K562 (cell line): Measurements from ENCODE around the gene VWA3A. TPM values are rescaled to one million over a fixed set of nuclear protein-coding genes. Genes with fewer than 3 reads are reported as not detected.

ENCODE experiments used
- ATAC-seq: fragments of 200-7000 bp; cut with Tn5 transposase; 3 replicates; pipeline ENCODE4 v1.9.1; 2020; ENCODE audit warnings: moderate library complexity
- BruUV-seq: library from RNA; stranded (reverse); fragments of 400-500 nt; replicated peaks from 2 replicates; lab custom pipeline; 2021; lab: Mats Ljungman, UMichigan
- CTCF ChIA-PET: fragments of 300-600 bp; formaldehyde crosslinking; extraction: SDS; loops from one replicate; lab custom pipeline; 2021; ENCODE audit warnings: low intra/inter-chr PET ratio; lab: Yijun Ruan, JAX
- POLR2A ChIA-PET: fragments of 300-600, 350-650 bp; sonication (Branson Sonifier 250); formaldehyde crosslinking; extraction: SDS; loops from one replicate; lab custom pipeline; 2021; ENCODE audit warnings: antibody characterized with exemption, inconsistent platforms; lab: Yijun Ruan, JAX
- DNase-seq, 4 experiments: peaks; one replicate each; pipeline versions ENCODE4 v3.0.0 to v3.0.0-alpha.2; 2011 to 2018; ENCODE audit warnings: low spot score in 3 of 4, mixed read lengths in 3 of 4; ENCODE audit errors: extremely low read depth in 1 of 4
- FAIRE-seq: peaks from 2 replicates; lab custom pipeline; 2011; peaks lifted over from hg19 to GRCh38; lab: Jason Lieb, UNC
- H2AFZ ChIP-seq: 2 replicates; pipeline ENCODE4 v1.6.0; 2011; ENCODE audit warnings: low read depth, low read length, control low read depth, inconsistent platforms
- H3K27ac ChIP-seq: fragments of 200-600 bp; 3 replicates; pipeline ENCODE4 v1.8.0; 2011; ENCODE audit warnings: low read depth, mild to moderate bottlenecking, control low read depth, inconsistent platforms, low read length, moderate library complexity, mixed read lengths; ENCODE audit errors: extremely low read depth
- H3K27me3 ChIP-seq, 2 experiments: fragments of 300-600 bp in 1 of 2; 2 replicates in 1 of 2; 3 replicates in 1 of 2; pipeline versions ENCODE4 v1.6.0 to v1.8.0; 2011; ENCODE audit warnings: inconsistent platforms in 2 of 2, low read length in 2 of 2, mild to moderate bottlenecking in 1 of 2, mixed read lengths in 1 of 2, moderate library complexity in 1 of 2; ENCODE audit not compliant: control insufficient read depth in 2 of 2, insufficient read depth in 2 of 2
- H3K36me3 ChIP-seq: fragments of 300-600 bp; 3 replicates; pipeline ENCODE4 v1.8.0; 2011; ENCODE audit warnings: mild to moderate bottlenecking, low read length, inconsistent platforms; ENCODE audit not compliant: control insufficient read depth, insufficient read depth
- H3K4me1 ChIP-seq, 2 experiments: fragments of 200-600 bp in 1 of 2; replicated peaks in 1 of 2; 2 replicates in 1 of 2; 3 replicates in 1 of 2; pipeline versions ENCODE4 v1.5.1 to v1.8.0; 2011; ENCODE audit warnings: inconsistent platforms in 2 of 2, low read length in 2 of 2, mild to moderate bottlenecking in 1 of 2, mixed read lengths in 1 of 2, moderate library complexity in 1 of 2; ENCODE audit not compliant: control insufficient read depth in 2 of 2, insufficient read depth in 2 of 2
- H3K4me2 ChIP-seq: 2 replicates; pipeline ENCODE4 v1.6.1; 2011; ENCODE audit warnings: low read length, control low read depth, inconsistent platforms, mixed read lengths; ENCODE audit not compliant: insufficient read depth
- H3K4me3 ChIP-seq: fragments of 200-600 bp; sonication (generic), shearing (Covaris generic); 2 replicates; pipeline ENCODE4 v1.5.1; 2016; ENCODE audit warnings: control low read depth, inconsistent platforms
- H3K79me2 ChIP-seq: fragments of 200-600 bp; 3 replicates; pipeline ENCODE4 v1.8.0; 2011; ENCODE audit warnings: low read length, inconsistent platforms; ENCODE audit not compliant: control insufficient read depth, insufficient read depth
- H3K9ac ChIP-seq, 2 experiments: 2 replicates each; pipeline versions ENCODE4 v1.6.0 to v1.6.1; 2011; ENCODE audit warnings: low read depth in 2 of 2, low read length in 2 of 2, control low read depth in 1 of 2, inconsistent platforms in 1 of 2, mild to moderate bottlenecking in 1 of 2, mixed read lengths in 1 of 2; ENCODE audit not compliant: insufficient read depth in 1 of 2
- H3K9me1 ChIP-seq: one replicate; pipeline ENCODE4 v1.6.0; 2011; ENCODE audit warnings: inconsistent platforms, mild to moderate bottlenecking, low read length, moderate library complexity; ENCODE audit not compliant: control insufficient read depth, insufficient read depth
- H3K9me3 ChIP-seq: replicated peaks from 2 replicates; pipeline ENCODE4 v1.5.1; 2011; ENCODE audit warnings: low read depth, low read length, inconsistent platforms; ENCODE audit not compliant: control insufficient read depth, insufficient read depth
- H4K20me1 ChIP-seq: replicated peaks from 2 replicates; pipeline ENCODE4 v1.6.1; 2011; ENCODE audit warnings: low read length, inconsistent platforms, mixed read lengths; ENCODE audit not compliant: control insufficient read depth, insufficient read depth
- CXXC5 ChIP-seq: fragments of 250-450 bp; sonication (Bioruptor Pico); IDR thresholded peaks from 2 replicates; pipeline ENCODE4 v1.8.0; 2022; ENCODE audit warnings: inconsistent platforms, mild to moderate bottlenecking, moderate library complexity
- FOXK2 ChIP-seq, 2 experiments: fragments of 450-650 bp; IDR thresholded peaks in 1 of 2; conservative IDR thresholded peaks in 1 of 2; 2 replicates each; pipeline ENCODE4 v1.6.1; 2016; ENCODE audit warnings: low read depth in 2 of 2, mild to moderate bottlenecking in 1 of 2
- NFIX ChIP-seq: fragments of 250-450 bp; sonication (Bioruptor Pico); IDR thresholded peaks from 2 replicates; pipeline ENCODE4 v1.4.0; 2020; ENCODE audit warnings: low read depth, mild to moderate bottlenecking, moderate library complexity
- NR2C2 ChIP-seq, 2 experiments: fragments of 200-800 bp in 1 of 2; sonication (Bioruptor generic) in 1 of 2; sonication (generic) in 1 of 2; formaldehyde crosslinking in 1 of 2; IDR thresholded peaks; 2 replicates each; pipeline versions ENCODE4 v1.6.1 to v1.8.0; 2016 to 2022; ENCODE audit warnings: mild to moderate bottlenecking in 1 of 2, missing compliant biosample characterization in 1 of 2, missing genetic modification characterization in 1 of 2, missing genetic modification reagents in 1 of 2
- RB1 ChIP-seq: fragments of 450-650 bp; IDR thresholded peaks from 2 replicates; pipeline ENCODE4 v1.6.1; 2017; ENCODE audit warnings: low read depth, mild to moderate bottlenecking
- ZBTB7A ChIP-seq: IDR thresholded peaks from 2 replicates; pipeline ENCODE4 v1.6.1; 2011; ENCODE audit warnings: low read depth, mild to moderate bottlenecking, low read length, moderate library complexity, borderline replicate concordance; ENCODE audit not compliant: control insufficient read depth
- ZNF778 ChIP-seq: fragments of 450-650 bp; formaldehyde crosslinking; IDR thresholded peaks from 2 replicates; pipeline ENCODE4 v1.4.0; 2020; ENCODE audit warnings: mild to moderate bottlenecking, moderate library complexity
- WGBS: fragments of 100-300 bp; shearing (Covaris generic); methylation state at CpG from one replicate; pipeline ENCODE4 v1.1.6; 2016; ENCODE audit warnings: low coverage, mixed read lengths; ENCODE audit not compliant: insufficient coverage; ENCODE audit errors: missing lambda C conversion rate; 5-methylcytosine and 5-hydroxymethylcytosine counted together
- in situ Hi-C: fragments of 300-500 bp; cut with MboI; formaldehyde crosslinking; loops from 4 replicates; pipeline ENCODE4 v1.15.0; 2018; ENCODE audit warnings: inconsistent platforms, mixed read lengths
- intact Hi-C: fragments of 100-400 bp; cut with micrococcal nuclease; formaldehyde crosslinking; loops from 2 replicates; pipeline ENCODE4 v1.14.2; 2022
- polyA plus RNA-seq, 8 experiments: library from polyadenylated mRNA; depleted of rRNA in 4 of 8; stranded (reverse) in 5 of 8; unstranded in 3 of 8; fragments of >200 nt; fragmentation: Nextera tagmentation in 2 of 8; fragmentation: Illumina TruSeq in 1 of 8; extraction: Ambion mirVana in 2 of 8; extraction: Trizol in 1 of 8; gene quantifications; 2 replicates each; pipeline versions ENCODE4 v1.2.1 to v1.2.3, GENCODE V29; 2011 to 2014; ENCODE audit warnings: inconsistent platforms in 1 of 8, missing spikeins in 1 of 8
- total RNA-seq, 7 experiments: library from RNA; depleted of rRNA in 6 of 7; stranded (reverse); fragments of >200 nt in 6 of 7; fragmentation: Illumina TruSeq in 2 of 7; extraction: Trizol in 2 of 7; gene quantifications; 2 replicates each; pipeline versions ENCODE4 v1.2.1 to v1.2.3, GENCODE V29; 2011 to 2021; ENCODE audit warnings: low replicate concordance in 1 of 7
- TF ChIP-seq, protein P1 (sequence below), 2 experiments: IDR thresholded peaks; 2 replicates each; pipeline ENCODE4 v1.6.1; 2011; ENCODE audit warnings: borderline replicate concordance in 1 of 2, control low read depth in 1 of 2, low read depth in 1 of 2, low read length in 1 of 2, mild to moderate bottlenecking in 1 of 2, mixed read lengths in 1 of 2, moderate library complexity in 1 of 2; ENCODE audit not compliant: insufficient read depth in 1 of 2, insufficient read length in 1 of 2, poor library complexity in 1 of 2, severe bottlenecking in 1 of 2; ENCODE audit errors: extremely low read depth in 1 of 2
- TF ChIP-seq, protein P2 (sequence below), 2 experiments: fragments of 450-650 bp; formaldehyde crosslinking in 1 of 2; IDR thresholded peaks; 2 replicates each; pipeline versions ENCODE4 v1.4.0 to v1.6.1; 2014 to 2020; ENCODE audit warnings: mild to moderate bottlenecking in 2 of 2, borderline replicate concordance in 1 of 2, low read depth in 1 of 2

Gene VWA3A
- total and polyA plus RNA-seq, 9 of the 15 experiments (the other 6 are each of a cell fraction or from before 2014, with no cell fraction given): not detected

GRCh38 chr16:22190081-22190775 is 97.9 kb downstream of the VWA3A start:
- Histone ChIP-seq H2AFZ (peak overlapping the region; percentile 89), H3K36me3 (no peaks in the 10 kb centered on the region; the same call in 2 of the 3 replicates), H3K9me3 (no peaks in the 10 kb centered on the region), H3K27ac (no peak overlapping the region), H4K20me1 (no peaks in the 10 kb centered on the region), H3K4me2 (peak overlapping the region; percentile 85), H3K9me1 (no peaks in the 10 kb centered on the region), H3K9ac (peak overlapping the region; percentile 23 to 91; a peak in 3 of 4 replicates), H3K4me3 (peak overlapping the region; percentile 59), H3K27me3 (peaks cover 4 to 5% of the 10 kb centered on the region in 2 experiments; a peak in 2 of 5 replicates), H3K4me1 (peaks cover 22 to 30% of the 10 kb centered on the region in 2 experiments; a peak in 4 of 5 replicates), H3K79me2 (no peaks in the 10 kb centered on the region; the same call in 2 of the 3 replicates)
- in situ Hi-C loops: no loop called here
- intact Hi-C loops: no loop called here
- ATAC-seq (peak; percentile 83), FAIRE-seq (no peak), DNase-seq (peak in 3 of 4 experiments; percentile 94 to 99 (median 95))
- CTCF ChIA-PET: interaction anchor here (1.4 kb wide), 1 partner anchor 106 kb away, joined by 5 read pairs; the partner anchor contains the start of gene POLR3E
- POLR2A ChIA-PET: interaction anchor here (0.9 to 1.0 kb wide), 2 partner anchors 110 to 196 kb away, joined by 3 to 4 read pairs; no protein-coding TSS in a partner anchor
- BruUV-seq: no TSS peak
- 1% methylated on average over 43 of the region's 72 CpGs for WGBS
- 0 out of 2 replicates have a peak, but pooled peaks have one; percentile 70 for TF ChIP-seq RB1
- TF ChIP-seq, protein P1, sequence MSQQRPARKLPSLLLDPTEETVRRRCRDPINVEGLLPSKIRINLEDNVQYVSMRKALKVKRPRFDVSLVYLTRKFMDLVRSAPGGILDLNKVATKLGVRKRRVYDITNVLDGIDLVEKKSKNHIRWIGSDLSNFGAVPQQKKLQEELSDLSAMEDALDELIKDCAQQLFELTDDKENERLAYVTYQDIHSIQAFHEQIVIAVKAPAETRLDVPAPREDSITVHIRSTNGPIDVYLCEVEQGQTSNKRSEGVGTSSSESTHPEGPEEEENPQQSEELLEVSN (IDR thresholded peaks at IDR 0.05; ENCODE audit: borderline replicate concordance in 1 of 2, extremely low read depth in 1 of 2, insufficient read depth in 1 of 2, insufficient read length in 1 of 2, low read depth in 1 of 2, low read length in 1 of 2, poor library complexity in 1 of 2, severe bottlenecking in 1 of 2): peak in 1 of 2 experiments; percentile 47
- TF ChIP-seq ZNF778: no peak
- TF ChIP-seq ZBTB7A: peak; percentile 86; the same call in 1 of the 2 replicates
- TF ChIP-seq NFIX (CRISPR knock-in tag): no peak
- TF ChIP-seq NR2C2 (CRISPR knock-in tag; IDR thresholded peaks at IDR 0.05): 0 out of 2 replicates have a peak, but pooled peaks have one; percentile 28
- TF ChIP-seq NR2C2 (tag; IDR thresholded peaks at IDR 0.05): no peak
- TF ChIP-seq FOXK2 (conservative IDR thresholded peaks at IDR 0.05 in 1 of 2, IDR thresholded peaks at IDR 0.05 in 1 of 2; ENCODE audit: low read depth in 2 of 2): peak in 1 of 2 experiments; percentile 56; a peak in 3 of 4 replicates
- peak; percentile 48 for TF ChIP-seq CXXC5 (CRISPR knock-in tag)
- TF ChIP-seq, protein P2, sequence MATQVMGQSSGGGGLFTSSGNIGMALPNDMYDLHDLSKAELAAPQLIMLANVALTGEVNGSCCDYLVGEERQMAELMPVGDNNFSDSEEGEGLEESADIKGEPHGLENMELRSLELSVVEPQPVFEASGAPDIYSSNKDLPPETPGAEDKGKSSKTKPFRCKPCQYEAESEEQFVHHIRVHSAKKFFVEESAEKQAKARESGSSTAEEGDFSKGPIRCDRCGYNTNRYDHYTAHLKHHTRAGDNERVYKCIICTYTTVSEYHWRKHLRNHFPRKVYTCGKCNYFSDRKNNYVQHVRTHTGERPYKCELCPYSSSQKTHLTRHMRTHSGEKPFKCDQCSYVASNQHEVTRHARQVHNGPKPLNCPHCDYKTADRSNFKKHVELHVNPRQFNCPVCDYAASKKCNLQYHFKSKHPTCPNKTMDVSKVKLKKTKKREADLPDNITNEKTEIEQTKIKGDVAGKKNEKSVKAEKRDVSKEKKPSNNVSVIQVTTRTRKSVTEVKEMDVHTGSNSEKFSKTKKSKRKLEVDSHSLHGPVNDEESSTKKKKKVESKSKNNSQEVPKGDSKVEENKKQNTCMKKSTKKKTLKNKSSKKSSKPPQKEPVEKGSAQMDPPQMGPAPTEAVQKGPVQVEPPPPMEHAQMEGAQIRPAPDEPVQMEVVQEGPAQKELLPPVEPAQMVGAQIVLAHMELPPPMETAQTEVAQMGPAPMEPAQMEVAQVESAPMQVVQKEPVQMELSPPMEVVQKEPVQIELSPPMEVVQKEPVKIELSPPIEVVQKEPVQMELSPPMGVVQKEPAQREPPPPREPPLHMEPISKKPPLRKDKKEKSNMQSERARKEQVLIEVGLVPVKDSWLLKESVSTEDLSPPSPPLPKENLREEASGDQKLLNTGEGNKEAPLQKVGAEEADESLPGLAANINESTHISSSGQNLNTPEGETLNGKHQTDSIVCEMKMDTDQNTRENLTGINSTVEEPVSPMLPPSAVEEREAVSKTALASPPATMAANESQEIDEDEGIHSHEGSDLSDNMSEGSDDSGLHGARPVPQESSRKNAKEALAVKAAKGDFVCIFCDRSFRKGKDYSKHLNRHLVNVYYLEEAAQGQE (IDR thresholded peaks at IDR 0.05; ENCODE audit: borderline replicate concordance): 0 out of 2 replicates have a peak, but pooled peaks have one; percentile 8
- TF ChIP-seq, protein P2 (CRISPR knock-in tag; IDR thresholded peaks at IDR 0.05; ENCODE audit: low read depth): no peak
